ENCODE measurements around the gene C11orf91.

The C11orf91 gene, protein sequence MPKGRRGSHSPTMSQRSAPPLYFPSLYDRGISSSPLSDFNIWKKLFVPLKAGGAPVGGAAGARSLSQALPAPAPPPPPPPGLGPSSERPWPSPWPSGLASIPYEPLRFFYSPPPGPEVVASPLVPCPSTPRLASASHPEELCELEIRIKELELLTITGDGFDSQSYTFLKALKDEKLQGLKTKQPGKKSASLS

DNA sequence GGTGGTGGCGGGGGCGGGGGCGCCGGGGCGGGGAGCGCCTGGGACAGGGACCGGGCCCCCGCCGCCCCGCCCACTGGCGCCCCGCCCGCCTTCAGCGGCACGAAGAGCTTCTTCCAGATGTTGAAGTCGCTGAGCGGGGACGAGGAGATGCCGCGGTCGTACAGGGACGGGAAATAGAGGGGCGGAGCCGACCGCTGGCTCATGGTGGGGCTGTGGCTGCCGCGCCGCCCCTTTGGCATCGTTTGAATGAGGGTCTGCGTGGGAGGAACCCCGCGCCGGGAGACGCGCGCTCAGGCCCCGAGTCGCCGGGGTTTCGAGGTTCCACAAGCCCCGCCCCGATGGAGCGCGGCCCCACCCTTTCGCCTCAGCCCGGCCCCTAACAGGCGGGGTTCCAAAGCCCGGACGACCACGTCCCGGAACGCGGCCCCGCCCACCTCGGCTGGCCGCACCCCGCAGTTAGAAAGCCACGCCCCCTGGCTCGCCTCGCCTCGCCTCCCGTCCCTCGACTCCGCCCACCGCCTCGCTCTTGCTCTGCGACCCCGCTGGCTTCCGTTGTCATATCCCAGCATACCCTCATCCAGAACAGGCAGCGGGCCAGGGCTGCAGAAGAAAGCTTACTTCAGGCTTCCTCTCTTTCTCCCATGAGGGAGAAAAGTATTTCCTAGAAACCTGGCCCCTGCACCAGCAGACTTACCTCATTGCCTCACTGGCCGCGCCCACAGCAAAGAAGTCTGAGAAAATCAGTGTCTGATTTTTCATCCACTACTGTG is at the start of gene C11orf91:
Gene C11orf91 (minus strand): TSS at position 325 of the 770 bp plus-strand sequence. CDS start 86 bp downstream, at position 239.
- peak within 1 kb of the TSS in 9 of 11 experiments; percentile 60 to 78 (median 71); a peak in 18 of 22 replicates for H3K27ac ChIP-seq
- H3K4me3 ChIP-seq: peak within 1 kb of the TSS; percentile 55 to 73 (median 61)

DNA sequence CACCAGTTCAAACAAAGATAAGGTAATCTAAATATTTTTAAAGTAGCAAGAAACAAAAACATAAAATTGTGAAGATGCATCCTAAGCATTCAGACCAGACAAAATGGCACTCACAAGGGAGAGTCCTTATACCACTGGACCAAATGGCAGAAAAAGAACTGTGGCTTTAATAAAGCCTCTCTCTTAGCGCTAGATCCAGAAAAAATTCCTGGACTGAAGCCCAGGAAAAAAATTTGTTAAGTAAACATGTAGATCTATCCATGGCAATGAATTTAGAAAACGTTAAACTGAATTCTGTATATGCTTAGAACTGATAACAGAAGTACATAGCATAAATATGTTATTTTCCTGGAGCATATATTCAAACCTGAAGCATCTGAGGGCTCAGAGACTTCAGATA is 47.4 kb upstream of the C11orf91 start:
- Histone ChIP-seq H3K4me1 (peaks cover 0 to 8% (median 0%) of the 10 kb centered on the region in 10 experiments; a peak in 1 of 20 replicates), H3K9me3 (replicated peaks in 1 of 11) (no peaks in the 10 kb centered on the region), H3K9ac (no peak overlapping the region), H3K4me3 (no peak overlapping the region), H3K27me3 (no peaks in the 10 kb centered on the region), H3K4me2 (no peak overlapping the region), H3K27ac (no peak overlapping the region), H3K36me3 (peaks cover 43 to 79% (median 65%) of the 10 kb centered on the region in 11 experiments), H4K20me1 (peaks cover 0 to 6% (median 0%) of the 10 kb centered on the region in 11 experiments; a peak in 1 of 22 replicates)
- no peak for TF ChIP-seq Cebpa-rat (IDR thresholded peaks at IDR 0.05)

More for the DNA sequence above, at the start of gene C11orf91:
- H3K4me2 ChIP-seq: peak within 1 kb of the TSS; percentile 76 to 95 (median 86)
- H3K9ac ChIP-seq: peak within 1 kb of the TSS; percentile 53 to 77 (median 72)
- peaks cover 30 to 55% (median 39%) of the 10 kb centered on the region in 10 experiments for H3K4me1 ChIP-seq
- H4K20me1 ChIP-seq: peaks cover 0 to 31% (median 0%) of the 10 kb centered on the region in 11 experiments; a peak in 3 of 22 replicates
- no peaks in the 10 kb centered on the region for H3K27me3 ChIP-seq
- TF ChIP-seq Cebpa-rat (IDR thresholded peaks at IDR 0.05): 0 out of 22 replicates have a peak, but pooled peaks of 1 of the 11 experiments have one; percentile 26
- peaks cover 0 to 12% (median 6%) of the 10 kb centered on the region in 11 experiments; a peak in 10 of 22 replicates for H3K36me3 ChIP-seq
- H3K9me3 ChIP-seq (replicated peaks in 1 of 11): no peaks in the 10 kb centered on the region

DNA sequence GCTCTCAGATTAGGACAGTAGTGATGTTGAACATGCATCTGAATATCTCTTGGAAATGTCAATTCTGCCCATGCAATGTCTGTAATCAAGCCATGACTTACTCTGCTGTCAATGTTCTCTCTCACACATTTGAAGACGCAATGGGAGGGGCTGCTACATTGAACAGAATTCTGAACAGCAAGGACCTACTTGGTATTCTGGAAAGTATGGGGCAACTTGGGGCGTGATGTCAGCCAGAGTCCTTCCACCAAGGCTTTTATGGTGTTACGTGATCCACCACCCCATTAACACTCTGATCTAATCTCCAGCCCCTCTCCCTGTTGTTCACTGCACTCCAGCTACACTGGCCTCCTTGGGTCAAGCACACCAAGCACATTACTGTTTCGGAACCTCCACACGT is 42.7 kb upstream of the C11orf91 start:
- Histone ChIP-seq H3K9ac (no peak overlapping the region), H3K36me3 (peaks cover 14 to 49% (median 32%) of the 10 kb centered on the region in 11 experiments), H3K9me3 (replicated peaks in 1 of 11) (no peaks in the 10 kb centered on the region), H3K4me2 (no peak overlapping the region), H4K20me1 (0 out of 22 replicates have a peak, but pooled peaks cover 0 to 4% (median 0%) of the 10 kb centered on the region in 11 experiments), H3K4me1 (peaks cover 0 to 8% (median 0%) of the 10 kb centered on the region in 10 experiments; a peak in 1 of 20 replicates), H3K4me3 (no peak overlapping the region), H3K27ac (no peak overlapping the region), H3K27me3 (no peaks in the 10 kb centered on the region)
- TF ChIP-seq Cebpa-rat (IDR thresholded peaks at IDR 0.05): no peak

DNA sequence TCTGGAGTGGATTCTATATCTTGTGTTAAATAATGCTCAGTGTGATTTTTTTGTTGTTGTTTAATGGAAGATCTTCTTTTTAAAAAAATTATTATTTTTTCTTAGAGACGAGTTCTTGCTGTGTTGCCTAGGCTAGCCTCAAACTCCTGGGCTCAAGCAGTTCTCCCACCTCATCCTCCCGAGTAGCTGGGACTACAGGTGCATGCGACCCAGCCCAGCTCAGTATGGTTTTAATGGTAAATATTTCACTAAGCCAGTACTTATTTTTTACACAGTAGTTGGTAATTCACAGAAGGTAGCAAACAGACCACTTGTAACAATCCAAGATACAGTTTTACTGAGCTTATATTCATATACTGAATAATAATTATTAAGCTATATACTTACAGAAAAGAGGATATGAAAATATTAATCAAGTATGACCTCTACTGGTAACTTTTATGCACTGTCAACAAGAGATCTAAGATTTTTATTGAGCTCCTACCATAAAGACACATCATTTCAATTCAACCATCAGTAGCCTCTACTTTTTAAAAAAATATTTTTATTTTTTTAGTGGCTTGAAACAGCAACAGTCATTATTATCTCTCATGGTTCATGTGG is 41.7 kb upstream of the C11orf91 start:
- no peaks in the 10 kb centered on the region for H3K9me3 ChIP-seq (replicated peaks in 1 of 11)
- H3K27ac ChIP-seq: no peak overlapping the region
- H3K4me1 ChIP-seq: peaks cover 0 to 8% (median 0%) of the 10 kb centered on the region in 10 experiments; a peak in 1 of 20 replicates
- no peaks in the 10 kb centered on the region for H3K27me3 ChIP-seq
- TF ChIP-seq Cebpa-rat (IDR thresholded peaks at IDR 0.05): no peak
- H3K9ac ChIP-seq: no peak overlapping the region
- H3K36me3 ChIP-seq: peaks cover 7 to 39% (median 23%) of the 10 kb centered on the region in 11 experiments
- H3K4me3 ChIP-seq: no peak overlapping the region
- 0 out of 22 replicates have a peak, but pooled peaks cover 0 to 4% (median 0%) of the 10 kb centered on the region in 11 experiments for H4K20me1 ChIP-seq
- H3K4me2 ChIP-seq: no peak overlapping the region

DNA sequence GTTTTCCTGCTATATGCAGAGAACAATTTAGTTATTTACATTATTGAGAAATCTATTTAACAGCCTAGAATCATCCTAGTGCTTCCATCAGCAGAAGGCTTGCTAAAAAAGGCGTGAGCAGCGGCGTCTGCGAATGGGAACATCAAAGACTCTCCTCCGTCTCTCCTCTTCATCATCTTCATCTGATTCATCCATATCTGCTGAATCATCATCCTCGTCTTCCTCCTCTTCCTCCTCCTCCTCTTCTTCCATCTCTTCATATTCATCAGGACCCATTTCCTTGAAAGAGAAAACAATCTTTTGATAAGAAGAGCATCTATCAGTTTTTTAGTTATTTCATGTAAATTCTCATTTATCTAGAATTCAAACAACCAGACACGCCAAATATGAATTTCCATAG is 41.2 kb upstream of the C11orf91 start:
- Histone ChIP-seq H3K4me3 (no peak overlapping the region), H3K4me2 (no peak overlapping the region), H3K9me3 (replicated peaks in 1 of 11) (no peaks in the 10 kb centered on the region), H4K20me1 (0 out of 22 replicates have a peak, but pooled peaks cover 0 to 4% (median 0%) of the 10 kb centered on the region in 11 experiments), H3K36me3 (peaks cover 1 to 34% (median 17%) of the 10 kb centered on the region in 11 experiments), H3K27ac (no peak overlapping the region), H3K27me3 (no peaks in the 10 kb centered on the region), H3K4me1 (peaks cover 3 to 14% (median 5%) of the 10 kb centered on the region in 10 experiments; a peak in 19 of 20 replicates), H3K9ac (no peak overlapping the region)
- no peak for TF ChIP-seq Cebpa-rat (IDR thresholded peaks at IDR 0.05)

DNA sequence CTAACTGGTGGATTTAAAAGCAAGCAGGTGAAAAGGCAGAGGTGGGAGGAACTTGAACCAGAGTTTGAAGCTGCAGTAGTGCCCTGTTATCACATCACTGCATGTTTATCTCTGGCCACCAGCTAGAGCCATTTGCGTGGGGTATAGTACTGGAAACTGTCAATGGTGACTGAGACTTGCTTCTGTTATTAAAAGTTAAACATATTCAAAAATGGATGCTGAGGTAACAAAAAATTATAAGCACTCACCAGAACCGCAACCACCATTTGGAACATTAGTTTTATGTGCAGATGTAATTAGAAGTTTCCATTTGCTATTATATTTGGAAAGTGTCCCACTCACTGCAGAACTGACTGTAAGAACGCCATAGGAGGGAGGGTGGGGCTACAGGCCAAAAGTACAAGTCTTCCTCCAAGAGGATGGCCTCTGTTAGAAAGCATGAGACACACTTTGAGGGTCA is 36.8 kb upstream of the C11orf91 start:
- peaks cover 0 to 16% (median 6%) of the 10 kb centered on the region in 11 experiments; a peak in 6 of 22 replicates for H3K36me3 ChIP-seq
- H3K4me3 ChIP-seq: no peak overlapping the region
- H3K4me1 ChIP-seq: peaks cover 29 to 42% (median 38%) of the 10 kb centered on the region in 10 experiments
- peaks cover 0 to 27% (median 12%) of the 10 kb centered on the region in 11 experiments; a peak in 8 of 22 replicates for H4K20me1 ChIP-seq
- peaks cover 0 to 11% (median 0%) of the 10 kb centered on the region in 11 experiments; a peak in 3 of 22 replicates for H3K27me3 ChIP-seq
- H3K9ac ChIP-seq: no peak overlapping the region; a peak in 1 of 22 replicates
- no peak overlapping the region; a peak in 1 of 22 replicates for H3K27ac ChIP-seq
- H3K4me2 ChIP-seq: peak overlapping the region in 8 of 11 experiments; percentile 83 to 99 (median 94); a peak in 8 of 22 replicates
- no peaks in the 10 kb centered on the region for H3K9me3 ChIP-seq (replicated peaks in 1 of 11)
- no peak for TF ChIP-seq Cebpa-rat (IDR thresholded peaks at IDR 0.05)

DNA sequence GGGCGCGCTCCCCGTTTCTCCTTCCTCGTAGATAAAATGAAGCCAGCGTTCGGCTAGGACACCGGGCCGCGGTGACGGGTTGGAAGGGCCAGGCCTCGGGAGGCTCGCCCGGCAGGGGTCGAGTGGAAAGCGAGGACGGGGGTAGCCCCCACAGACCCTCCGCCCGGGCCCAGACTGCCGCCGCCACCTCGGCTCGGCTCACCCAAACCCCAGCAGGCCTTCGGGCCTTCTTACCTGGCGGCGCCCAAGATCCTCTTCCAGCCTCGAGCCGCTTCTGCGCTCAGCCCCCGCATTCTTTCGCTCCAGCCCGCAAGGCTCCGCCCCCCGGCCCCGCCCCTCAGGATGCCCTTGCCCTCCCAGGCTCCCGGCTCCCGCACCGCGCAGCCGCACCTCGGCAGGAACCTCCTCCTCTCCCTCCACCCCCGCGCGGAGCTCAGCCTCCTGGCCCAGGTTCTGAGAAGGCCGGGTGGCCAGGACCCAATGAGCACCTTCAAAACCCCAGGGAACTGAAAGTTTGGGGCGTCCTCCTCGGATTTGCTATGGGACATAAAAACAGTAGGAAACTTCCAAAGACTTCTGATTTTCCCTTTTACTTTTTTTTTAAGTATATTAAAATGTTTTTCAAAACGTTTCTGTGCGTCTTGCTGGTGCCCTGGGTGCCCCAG is 35.7 kb upstream of the C11orf91 start, which contains the start of gene CD59:
Gene CD59 (minus strand): TSS at position 276 of the 665 bp plus-strand sequence. CDS start 13,978 bp downstream, outside the sequence.
- H3K9me3 ChIP-seq (replicated peaks in 1 of 11): no peaks in the 10 kb centered on the region
- peaks cover 0 to 38% (median 12%) of the 10 kb centered on the region in 11 experiments; a peak in 8 of 22 replicates for H4K20me1 ChIP-seq
- H3K27me3 ChIP-seq: peaks cover 0 to 11% (median 0%) of the 10 kb centered on the region in 11 experiments; a peak in 3 of 22 replicates
- H3K9ac ChIP-seq: peak within 1 kb of the TSS; percentile 77 to 92 (median 86)
- TF ChIP-seq Cebpa-rat (IDR thresholded peaks at IDR 0.05): no peak
- peak within 1 kb of the TSS; percentile 71 to 95 (median 83) for H3K4me3 ChIP-seq
- peaks cover 40 to 51% (median 48%) of the 10 kb centered on the region in 10 experiments for H3K4me1 ChIP-seq
- H3K36me3 ChIP-seq: peaks cover 0 to 20% (median 6%) of the 10 kb centered on the region in 11 experiments; a peak in 9 of 22 replicates
- peak within 1 kb of the TSS; percentile 83 to 99 (median 94) for H3K4me2 ChIP-seq
- H3K27ac ChIP-seq: peak within 1 kb of the TSS; percentile 74 to 87 (median 82)
